ENCODE measurements around the gene PHKG2.

DNA sequence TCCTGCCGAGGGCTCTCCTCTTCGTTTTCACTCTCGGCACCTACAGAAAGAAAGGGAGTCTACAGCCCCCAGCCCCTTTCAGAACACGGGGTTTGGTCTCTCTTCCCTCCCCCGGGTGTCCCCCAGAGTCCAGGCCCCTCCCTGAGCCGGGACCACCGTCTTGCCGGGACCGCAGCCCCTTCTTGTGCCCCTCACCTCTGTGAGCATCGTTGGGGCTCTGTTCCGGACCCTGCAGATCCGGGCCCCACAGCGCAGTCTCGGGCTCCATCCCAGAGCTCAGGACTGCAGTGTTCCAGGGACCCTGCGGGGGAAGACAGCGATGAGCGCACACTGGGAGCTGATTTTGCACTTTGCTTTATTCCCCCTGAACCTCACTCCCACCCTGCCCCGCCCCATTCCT is 36.0 kb downstream of the PHKG2 start:
- TF ChIP-seq, protein P1, sequence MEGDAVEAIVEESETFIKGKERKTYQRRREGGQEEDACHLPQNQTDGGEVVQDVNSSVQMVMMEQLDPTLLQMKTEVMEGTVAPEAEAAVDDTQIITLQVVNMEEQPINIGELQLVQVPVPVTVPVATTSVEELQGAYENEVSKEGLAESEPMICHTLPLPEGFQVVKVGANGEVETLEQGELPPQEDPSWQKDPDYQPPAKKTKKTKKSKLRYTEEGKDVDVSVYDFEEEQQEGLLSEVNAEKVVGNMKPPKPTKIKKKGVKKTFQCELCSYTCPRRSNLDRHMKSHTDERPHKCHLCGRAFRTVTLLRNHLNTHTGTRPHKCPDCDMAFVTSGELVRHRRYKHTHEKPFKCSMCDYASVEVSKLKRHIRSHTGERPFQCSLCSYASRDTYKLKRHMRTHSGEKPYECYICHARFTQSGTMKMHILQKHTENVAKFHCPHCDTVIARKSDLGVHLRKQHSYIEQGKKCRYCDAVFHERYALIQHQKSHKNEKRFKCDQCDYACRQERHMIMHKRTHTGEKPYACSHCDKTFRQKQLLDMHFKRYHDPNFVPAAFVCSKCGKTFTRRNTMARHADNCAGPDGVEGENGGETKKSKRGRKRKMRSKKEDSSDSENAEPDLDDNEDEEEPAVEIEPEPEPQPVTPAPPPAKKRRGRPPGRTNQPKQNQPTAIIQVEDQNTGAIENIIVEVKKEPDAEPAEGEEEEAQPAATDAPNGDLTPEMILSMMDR (IDR thresholded peaks at IDR 0.05), result no peak
- no peak for TF ChIP-seq EP300 (IDR thresholded peaks at IDR 0.05)
- no peak for TF ChIP-seq POLR2AphosphoS5 (IDR thresholded peaks at IDR 0.05)
- TF ChIP-seq POLR2A (IDR thresholded peaks at IDR 0.05; ENCODE audit: low read depth), result no peak

Measured in esophagus muscularis mucosa (tissue), 4 donors.